PC-9 (cell line): ENCODE measurements around the gene FTO.

Experiments
- CTCF ChIP-seq: fragments of 200-600 bp; sonication (generic); conservative IDR thresholded peaks from 2 replicates; pipeline ENCODE4 v1.6.1; 2017; ENCODE audit warnings: mixed run types, antibody characterized with exemption, mild to moderate bottlenecking, moderate library complexity
- EZH2 ChIP-seq: fragments of 200-600 bp; sonication (generic); IDR thresholded peaks from 2 replicates; pipeline ENCODE4 v1.8.0; 2017; ENCODE audit warnings: antibody characterized with exemption, low read depth

DNA sequence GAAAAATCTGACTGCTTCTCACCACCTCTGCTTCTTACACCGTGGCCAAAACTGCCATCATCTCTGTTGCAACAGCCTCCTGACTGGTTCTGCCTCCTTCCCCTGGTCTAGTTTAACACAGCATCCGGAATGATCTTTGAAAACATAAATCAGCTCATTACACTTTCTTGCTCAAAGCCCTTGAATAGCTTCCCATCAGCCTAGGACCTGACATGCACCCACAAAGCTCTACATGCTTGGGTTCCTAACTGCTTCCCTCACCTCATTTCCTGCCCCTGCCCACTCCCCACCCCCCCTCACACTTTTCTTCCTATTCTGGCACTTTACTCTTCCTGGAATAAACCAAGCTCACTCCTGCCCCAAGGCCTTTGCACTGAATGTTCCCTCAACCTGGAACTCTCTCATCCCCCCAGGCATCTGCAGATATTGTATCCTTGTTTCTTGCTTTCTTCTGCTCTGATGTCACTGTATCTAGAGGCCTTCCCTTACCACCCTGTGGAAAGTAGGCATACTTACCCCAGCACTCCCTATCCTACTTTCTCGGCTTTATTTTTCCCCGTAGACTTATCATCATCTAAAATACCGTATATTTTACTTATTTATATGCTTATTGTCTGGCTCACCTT is 112.4 kb downstream of the FTO start:
- no peak for TF ChIP-seq CTCF
- TF ChIP-seq EZH2, result no peak
